Liver (tissue), 3 donors: ENCODE measurements around the gene UBE2M.

ENCODE experiments used
- GABPA ChIP-seq, 2 donors: IDR thresholded peaks in 1 of 2; conservative IDR thresholded peaks in 1 of 2; 2 replicates each; pipeline ENCODE4 v1.6.1; 2016; ENCODE audit warnings: antibody characterized with exemption in 2 of 2, mild to moderate bottlenecking in 1 of 2, moderate library complexity in 1 of 2
- HNF4G ChIP-seq: IDR thresholded peaks from 2 replicates; pipeline ENCODE4 v1.6.1; 2016; ENCODE audit warnings: antibody characterized with exemption
- MAX ChIP-seq: IDR thresholded peaks from 2 replicates; pipeline ENCODE4 v1.6.1; 2016; ENCODE audit warnings: antibody characterized with exemption
- REST ChIP-seq: IDR thresholded peaks from 2 replicates; pipeline ENCODE4 v1.6.1; 2016; ENCODE audit warnings: antibody characterized with exemption, mild to moderate bottlenecking
- SP1 ChIP-seq: IDR thresholded peaks from 2 replicates; pipeline ENCODE4 v1.6.1; 2018; ENCODE audit warnings: antibody characterized with exemption, mild to moderate bottlenecking
- TAF1 ChIP-seq: conservative IDR thresholded peaks from 2 replicates; pipeline ENCODE4 v1.6.1; 2016; ENCODE audit warnings: antibody characterized with exemption, mild to moderate bottlenecking
- YY1 ChIP-seq: IDR thresholded peaks from 2 replicates; pipeline ENCODE4 v1.6.1; 2016; ENCODE audit warnings: antibody characterized with exemption, mild to moderate bottlenecking
- TF ChIP-seq, protein P1 (sequence below): fragments of 150-350 bp; IDR thresholded peaks from 2 replicates; pipeline ENCODE4 v1.5.1; 2017; ENCODE audit warnings: improper control_type of control experiment, low read depth, low read length; ENCODE audit not compliant: missing input control
- TF ChIP-seq, protein P2 (sequence below): IDR thresholded peaks from 2 replicates; pipeline ENCODE4 v1.6.1; 2016; ENCODE audit warnings: antibody characterized with exemption
- donor health status: healthy.
- donor health status: healthy.

DNA sequence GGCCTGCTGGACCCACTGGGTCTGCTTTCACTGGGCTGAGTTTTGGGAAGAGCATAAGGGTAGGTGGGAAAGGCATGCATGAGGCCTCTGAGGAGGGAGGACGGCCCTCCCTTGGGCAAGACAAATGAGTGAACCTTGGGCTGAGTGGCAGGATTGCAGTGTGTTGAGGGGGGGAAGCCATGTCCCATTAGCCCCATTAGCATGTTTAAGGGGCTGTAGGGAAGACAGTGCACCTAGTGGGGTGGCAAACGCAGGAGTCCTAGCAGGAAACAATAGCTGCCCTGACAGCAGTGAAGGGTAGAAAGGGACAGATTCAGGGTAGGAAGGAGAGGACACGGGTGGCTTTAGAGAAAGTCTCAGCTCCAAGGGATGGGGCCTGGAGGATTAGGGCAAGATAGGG lies 35.7 kb downstream of the UBE2M start:
- TF ChIP-seq, protein P1, sequence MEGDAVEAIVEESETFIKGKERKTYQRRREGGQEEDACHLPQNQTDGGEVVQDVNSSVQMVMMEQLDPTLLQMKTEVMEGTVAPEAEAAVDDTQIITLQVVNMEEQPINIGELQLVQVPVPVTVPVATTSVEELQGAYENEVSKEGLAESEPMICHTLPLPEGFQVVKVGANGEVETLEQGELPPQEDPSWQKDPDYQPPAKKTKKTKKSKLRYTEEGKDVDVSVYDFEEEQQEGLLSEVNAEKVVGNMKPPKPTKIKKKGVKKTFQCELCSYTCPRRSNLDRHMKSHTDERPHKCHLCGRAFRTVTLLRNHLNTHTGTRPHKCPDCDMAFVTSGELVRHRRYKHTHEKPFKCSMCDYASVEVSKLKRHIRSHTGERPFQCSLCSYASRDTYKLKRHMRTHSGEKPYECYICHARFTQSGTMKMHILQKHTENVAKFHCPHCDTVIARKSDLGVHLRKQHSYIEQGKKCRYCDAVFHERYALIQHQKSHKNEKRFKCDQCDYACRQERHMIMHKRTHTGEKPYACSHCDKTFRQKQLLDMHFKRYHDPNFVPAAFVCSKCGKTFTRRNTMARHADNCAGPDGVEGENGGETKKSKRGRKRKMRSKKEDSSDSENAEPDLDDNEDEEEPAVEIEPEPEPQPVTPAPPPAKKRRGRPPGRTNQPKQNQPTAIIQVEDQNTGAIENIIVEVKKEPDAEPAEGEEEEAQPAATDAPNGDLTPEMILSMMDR = no peak
- TF ChIP-seq REST (no peak), YY1 (no peak), GABPA (IDR thresholded peaks at IDR 0.05 in 1 of 2, conservative IDR thresholded peaks at IDR 0.05 in 1 of 2) (no peak), MAX (no peak), SP1 (no peak), HNF4G (no peak), TAF1 (no peak)
- TF ChIP-seq, protein P2, sequence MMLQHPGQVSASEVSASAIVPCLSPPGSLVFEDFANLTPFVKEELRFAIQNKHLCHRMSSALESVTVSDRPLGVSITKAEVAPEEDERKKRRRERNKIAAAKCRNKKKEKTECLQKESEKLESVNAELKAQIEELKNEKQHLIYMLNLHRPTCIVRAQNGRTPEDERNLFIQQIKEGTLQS = no peak
